Mesodermal cell (in vitro differentiated cells): ENCODE measurements around the gene ACP7.
"Not testable (repeated sequence)": the region's sequence is repeated elsewhere in the genome, so short reads cannot be mapped to it uniquely, and the experiment has no call there.

Source experiments
- H3K27ac ChIP-seq: 2 replicates; pipeline ENCODE4 v1.7.0; 2013; ENCODE audit warnings: mild to moderate bottlenecking, low read depth, low read length, moderate library complexity; ENCODE audit not compliant: severe bottlenecking
- H3K36me3 ChIP-seq: 2 replicates; pipeline ENCODE4 v1.7.1; 2013; ENCODE audit warnings: mild to moderate bottlenecking, low read length, moderate library complexity; ENCODE audit not compliant: control insufficient read depth, insufficient read depth
- H3K4me1 ChIP-seq: one replicate; pipeline ENCODE4 v1.7.1; 2013; ENCODE audit warnings: mild to moderate bottlenecking, low read length; ENCODE audit not compliant: insufficient read depth, control insufficient read depth, poor library complexity, severe bottlenecking
- H3K4me3 ChIP-seq: 2 replicates; pipeline ENCODE4 v1.7.0; 2013; ENCODE audit warnings: low read length, control low read depth, mild to moderate bottlenecking; ENCODE audit not compliant: insufficient read depth, poor library complexity, severe bottlenecking; ENCODE audit errors: extremely low read depth
- H3K9me3 ChIP-seq: 2 replicates; pipeline ENCODE4 v1.7.1; 2013; ENCODE audit warnings: mild to moderate bottlenecking, low read length, moderate library complexity; ENCODE audit not compliant: control insufficient read depth
- WGBS, 2 experiments: methylation state at CpG; one replicate each; pipeline ENCODE4 v1.1.5; 2013; ENCODE audit warnings: missing lambda C conversion rate in 2 of 2; ENCODE audit not compliant: insufficient coverage in 2 of 2; 5-methylcytosine and 5-hydroxymethylcytosine counted together

ACP7 gene

DNA sequence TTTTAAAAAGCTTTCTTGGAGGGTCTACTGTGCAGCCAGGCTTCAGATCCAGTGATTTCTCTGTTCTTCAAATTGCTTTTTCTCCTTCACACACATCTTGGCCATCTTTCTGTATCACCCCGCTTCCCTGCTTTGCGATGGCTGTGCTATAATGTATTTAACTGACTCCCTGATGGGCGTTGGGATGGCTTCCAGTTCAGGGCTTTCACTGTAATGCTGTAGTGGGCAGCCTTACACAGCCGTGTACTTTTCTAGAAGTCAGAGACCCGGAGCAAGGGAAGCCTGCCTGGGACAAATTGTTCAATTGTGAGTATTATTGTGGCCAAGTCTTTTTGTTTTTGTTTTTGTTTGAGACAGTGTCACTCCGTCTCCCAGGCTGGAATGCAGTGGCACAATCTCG is 22.0 kb downstream of the ACP7 start:
- no peaks in the 10 kb centered on the region for H3K9me3 ChIP-seq
- WGBS, 2 experiments: 80 to 94% methylated on average over 5 to 6 of the region's 7 CpGs
- no peaks in the 10 kb centered on the region for H3K4me1 ChIP-seq
- H3K27ac ChIP-seq: no peak overlapping the region
- no peak overlapping the region for H3K4me3 ChIP-seq
- no peaks in the 10 kb centered on the region for H3K36me3 ChIP-seq

DNA sequence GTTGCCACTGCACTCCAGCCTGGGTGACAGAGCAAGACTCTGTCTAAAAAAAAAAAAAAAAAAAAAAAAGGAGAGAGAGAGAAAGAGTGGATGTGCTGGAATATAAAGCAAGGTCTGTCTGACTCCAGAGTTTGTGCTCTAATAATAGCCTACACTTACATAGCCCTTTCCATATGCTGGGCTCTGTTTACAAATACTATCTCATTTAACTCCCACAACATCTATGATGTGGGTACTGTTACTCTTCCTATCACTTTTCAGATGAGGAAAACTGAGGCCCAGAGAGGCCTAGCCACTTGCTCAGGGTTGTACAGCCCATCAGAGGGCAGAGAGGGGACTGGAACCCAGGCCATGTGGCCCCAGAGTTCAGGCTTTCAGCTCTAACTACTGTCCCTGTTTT is 25.5 kb downstream of the ACP7 start:
- no peaks in the 10 kb centered on the region for H3K4me1 ChIP-seq
- no peaks in the 10 kb centered on the region for H3K36me3 ChIP-seq
- H3K27ac ChIP-seq: no peak overlapping the region
- no peaks in the 10 kb centered on the region for H3K9me3 ChIP-seq
- no peak overlapping the region for H3K4me3 ChIP-seq

DNA sequence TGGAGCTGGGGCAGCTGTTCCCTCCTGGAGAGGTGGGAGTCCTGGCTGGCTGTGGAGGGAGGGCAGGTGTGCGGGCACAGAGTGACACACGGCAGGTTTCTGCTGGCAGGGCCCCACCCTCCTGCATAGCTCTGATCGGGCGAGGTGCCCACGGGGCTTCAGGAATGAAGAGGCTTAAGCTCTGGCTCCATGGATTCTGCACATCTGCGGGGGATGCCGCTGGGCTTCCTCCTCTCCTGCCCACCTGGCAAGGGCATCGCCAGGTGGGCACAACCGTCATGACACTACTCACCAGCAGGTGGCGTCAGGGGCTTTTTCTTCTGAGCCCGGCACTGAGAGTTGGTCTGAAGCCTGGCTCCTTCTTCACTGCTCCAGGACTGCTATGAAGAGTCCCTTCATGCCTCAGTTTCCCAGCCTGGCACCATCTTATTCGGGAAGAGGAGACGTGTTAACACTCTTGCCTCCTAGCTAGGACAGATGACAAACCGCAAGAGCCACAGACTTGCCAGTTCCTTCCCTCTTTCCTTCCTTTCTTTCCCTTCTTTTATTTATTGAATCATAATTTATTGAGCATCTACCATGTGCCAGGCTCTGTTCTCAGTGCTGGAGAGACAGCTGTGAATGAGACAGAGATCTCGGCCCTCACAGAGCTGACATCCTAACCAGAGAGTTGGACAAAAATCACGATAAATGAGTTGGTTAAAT is 26.2 kb downstream of the ACP7 start:
- Histone ChIP-seq H3K4me1 (no peaks in the 10 kb centered on the region), H3K36me3 (no peaks in the 10 kb centered on the region), H3K27ac (no peak overlapping the region), H3K9me3 (no peaks in the 10 kb centered on the region), H3K4me3 (no peak overlapping the region)
- 22 to 23% methylated on average over 14 to 15 of the region's 16 CpGs for WGBS, 2 experiments

DNA sequence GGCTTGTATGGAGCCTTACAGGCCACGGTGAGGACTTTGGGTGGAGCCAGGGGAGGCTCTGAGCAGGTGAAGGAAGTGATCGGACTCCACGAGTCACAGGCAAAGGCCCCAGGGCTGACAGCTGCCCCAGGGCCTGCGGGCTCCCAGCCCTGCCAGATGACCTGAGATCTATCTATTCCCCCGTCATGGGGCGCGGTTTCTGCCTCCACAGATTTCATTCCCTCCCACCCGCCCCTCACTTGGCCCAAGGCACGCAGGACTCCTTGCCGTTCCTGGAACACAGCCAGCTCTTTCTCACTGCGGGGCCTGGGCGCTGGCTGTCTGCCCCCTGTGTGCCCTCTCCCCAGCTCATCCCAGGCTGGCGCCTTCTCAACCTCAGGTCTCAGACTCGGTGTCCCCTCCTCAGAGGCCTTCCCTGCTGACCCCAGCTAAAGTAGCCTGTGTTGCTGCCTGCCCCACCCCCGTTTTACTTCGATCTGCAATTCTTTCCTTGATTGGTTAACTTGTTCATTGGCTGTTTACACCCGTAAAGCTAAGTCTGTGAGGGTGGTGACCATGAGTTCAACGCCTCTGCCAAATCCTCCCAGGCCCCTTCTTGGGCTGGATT is 27.5 kb downstream of the ACP7 start:
- H3K36me3 ChIP-seq: no peaks in the 10 kb centered on the region
- no peaks in the 10 kb centered on the region for H3K9me3 ChIP-seq
- no peak overlapping the region for H3K27ac ChIP-seq
- H3K4me3 ChIP-seq: no peak overlapping the region
- 81 to 82% methylated on average over 14 to 15 of the region's 18 CpGs for WGBS, 2 experiments
- no peaks in the 10 kb centered on the region for H3K4me1 ChIP-seq

- Histone ChIP-seq H3K36me3 (no peaks in the 10 kb centered on the region), H3K4me1 (no peaks in the 10 kb centered on the region), H3K4me3 (no peak overlapping the region), H3K27ac (no peak overlapping the region), H3K9me3 (no peaks in the 10 kb centered on the region)
- 90 to 96% methylated on average over 10 to 13 of the region's 15 CpGs for WGBS, 2 experiments
These were observed 28.2 kb downstream of the ACP7 start for GRCh38 chr19:39112338-39112890.

DNA sequence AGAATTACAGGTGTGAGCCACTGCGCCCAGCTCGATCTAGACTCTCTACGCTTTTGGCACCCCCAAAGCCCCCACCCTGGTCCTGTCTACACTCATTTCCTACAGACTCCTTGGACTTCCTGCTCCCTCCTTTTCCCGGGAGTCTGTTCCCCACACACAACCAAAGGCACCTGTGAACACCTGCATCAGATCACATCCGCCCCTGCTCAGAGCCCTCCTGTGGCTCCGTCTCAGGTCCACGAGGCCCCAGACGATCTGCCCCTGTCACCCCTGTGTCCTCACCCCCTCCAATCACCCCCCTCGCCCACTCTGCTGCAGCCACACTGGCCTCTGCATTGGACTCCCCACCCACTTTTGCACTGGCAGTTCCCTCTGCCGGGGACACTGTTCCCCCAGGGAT is 29.0 kb downstream of the ACP7 start:
- H3K4me1 ChIP-seq: no peaks in the 10 kb centered on the region

GRCh38 chr19:39115105-39115847 is 31.1 kb downstream of the ACP7 start:
- 79 to 88% methylated on average over 8 of the region's 11 CpGs for WGBS, 2 experiments
- Histone ChIP-seq H3K4me1 (no peaks in the 10 kb centered on the region), H3K4me3 (no peak overlapping the region), H3K27ac (no peak overlapping the region), H3K36me3 (no peaks in the 10 kb centered on the region), H3K9me3 (no peaks in the 10 kb centered on the region)

More for the DNA sequence above, 29.0 kb downstream of the ACP7 start:
- Histone ChIP-seq H3K27ac (no peak overlapping the region), H3K9me3 (no peaks in the 10 kb centered on the region), H3K36me3 (no peaks in the 10 kb centered on the region), H3K4me3 (no peak overlapping the region)
- 86 to 93% methylated on average over 9 to 10 of the region's 10 CpGs for WGBS, 2 experiments

DNA sequence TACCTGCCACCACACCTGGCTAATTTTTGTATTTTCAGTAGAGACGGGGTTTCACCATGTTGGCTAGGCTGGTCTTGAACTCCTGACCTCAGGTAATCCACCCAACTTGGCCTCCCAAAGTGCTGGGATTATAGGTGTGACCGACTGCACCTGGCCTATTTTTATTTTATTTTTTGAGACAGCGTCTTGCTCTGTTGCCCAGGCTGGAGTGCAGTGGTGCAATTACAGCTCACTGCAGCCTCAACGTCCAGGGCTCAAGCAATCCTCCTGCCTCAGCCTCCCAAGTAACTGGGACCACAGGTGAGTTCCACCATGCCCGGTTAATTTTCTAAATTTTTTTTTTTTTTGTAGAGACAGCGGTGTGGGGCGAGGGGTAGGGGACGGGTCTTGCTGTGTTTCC is 32.9 kb downstream of the ACP7 start:
- 84 to 89% methylated on average over 4 to 5 of the region's 8 CpGs for WGBS, 2 experiments
- not testable (repeated sequence) for H3K9me3 ChIP-seq, H3K4me3 ChIP-seq, H3K27ac ChIP-seq, H3K36me3 ChIP-seq, H3K4me1 ChIP-seq

DNA sequence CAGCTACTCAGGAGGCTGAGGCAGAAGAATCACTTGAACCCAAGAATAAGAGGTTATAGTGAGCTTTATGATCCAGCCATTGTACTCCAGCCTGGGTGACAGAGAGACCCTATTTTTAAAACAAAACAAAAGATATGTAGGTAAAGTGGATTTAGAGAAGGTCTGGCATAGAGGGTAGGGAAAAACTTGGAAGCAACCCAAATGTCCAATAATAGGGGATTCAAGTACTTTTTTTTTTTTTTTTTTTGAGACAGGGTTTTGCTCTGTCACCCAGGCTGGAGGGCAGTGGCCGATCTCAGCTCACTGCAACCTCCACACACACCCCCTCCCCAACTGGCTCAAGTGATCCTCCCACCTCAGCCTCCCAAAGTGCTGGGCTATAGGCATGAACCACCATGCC is 35.7 kb downstream of the ACP7 start:
- Histone ChIP-seq H3K9me3 (no peaks in the 10 kb centered on the region), H3K4me3 (no peak overlapping the region), H3K4me1 (peaks cover 3% of the 10 kb centered on the region), H3K27ac (no peak overlapping the region), H3K36me3 (no peaks in the 10 kb centered on the region)
- WGBS, 2 experiments: 60% methylated on average over 1 of the region's 1 CpG; no CpG with 5 or more reads in 1 of the 2 experiments

GRCh38 chr19:39122934-39123731 is 39.0 kb downstream of the ACP7 start:
- H3K36me3 ChIP-seq: no peaks in the 10 kb centered on the region
- 85 to 86% methylated on average over 14 to 16 of the region's 18 CpGs for WGBS, 2 experiments
- H3K27ac ChIP-seq: no peak overlapping the region
- peaks cover 14% of the 10 kb centered on the region for H3K4me1 ChIP-seq
- H3K4me3 ChIP-seq: no peak overlapping the region
- no peaks in the 10 kb centered on the region for H3K9me3 ChIP-seq
